H4 (cell line): ENCODE data around the gene SHISAL2A. TPM values are rescaled to one million over a fixed set of nuclear protein-coding genes. Genes with fewer than 3 reads are reported as not detected.

Experiments used
- DNase-seq: peaks from one replicate; pipeline ENCODE4 v3.0.0-alpha.2; 2015; ENCODE audit warnings: low spot score
- total RNA-seq: library from RNA; depleted of rRNA; stranded (reverse); fragments of >200 nt; shearing (Covaris generic); gene quantifications from 2 replicates; pipeline ENCODE4 v1.2.3, GENCODE V29; 2014

The SHISAL2A gene
- total RNA-seq, 1 experiment from 2014 or later: not detected

DNA sequence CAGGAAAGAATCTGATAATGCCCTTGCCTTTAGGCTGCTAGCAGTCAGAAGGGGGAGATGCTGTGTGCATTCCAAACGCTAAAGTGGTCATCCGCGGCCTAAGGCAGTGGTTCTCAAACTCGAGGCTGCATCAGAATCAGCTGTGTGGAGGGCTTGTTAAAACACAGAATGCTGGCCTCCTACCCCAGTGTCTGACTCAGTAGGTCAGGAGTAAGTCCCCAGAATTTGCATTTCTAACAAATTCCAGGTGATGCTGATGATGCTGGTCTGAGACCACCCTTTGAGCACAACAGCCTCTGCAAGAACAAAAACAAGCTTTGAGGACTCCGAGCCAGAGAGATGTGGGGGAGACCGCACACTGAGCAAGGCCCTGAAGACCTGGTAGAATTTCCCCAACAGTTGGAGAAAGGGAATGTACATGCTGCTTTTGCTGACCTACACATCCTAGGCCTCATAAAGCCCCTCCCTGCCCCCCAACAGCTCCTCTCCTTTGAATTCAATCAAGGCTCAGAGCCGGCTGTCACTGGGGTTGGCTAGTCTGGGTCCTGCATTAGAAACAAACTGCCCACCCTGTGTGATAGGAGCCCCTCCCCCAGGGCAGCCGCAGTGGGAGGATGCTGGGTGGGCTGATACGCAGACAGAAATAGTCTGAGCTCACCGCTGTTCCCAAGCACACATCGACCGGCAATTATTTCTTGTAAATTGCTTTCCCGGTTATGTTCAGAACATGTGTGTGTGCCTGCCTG, 27.1 kb downstream of the SHISAL2A start:
- no peak for DNase-seq

DNA sequence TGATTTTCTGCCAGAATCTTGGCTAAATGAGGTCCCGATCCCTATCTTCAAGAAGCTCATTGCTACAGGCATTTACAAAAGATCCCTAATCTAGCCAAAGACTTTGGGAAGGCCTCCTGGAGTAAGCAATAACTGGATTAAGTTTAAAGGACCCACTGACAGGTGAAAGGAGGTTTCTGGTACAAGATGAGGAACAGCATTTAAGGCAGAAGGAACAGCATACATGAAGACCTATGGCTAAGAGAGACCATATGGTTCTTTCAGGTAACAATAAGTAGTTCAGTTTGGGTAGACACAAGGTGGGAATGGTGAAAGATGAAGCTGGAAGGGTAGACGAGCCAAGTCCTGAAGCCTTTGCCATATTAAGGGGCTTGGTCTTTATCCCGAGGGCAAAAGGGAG, 27.8 kb downstream of the SHISAL2A start:
- DNase-seq: no peak

DNA sequence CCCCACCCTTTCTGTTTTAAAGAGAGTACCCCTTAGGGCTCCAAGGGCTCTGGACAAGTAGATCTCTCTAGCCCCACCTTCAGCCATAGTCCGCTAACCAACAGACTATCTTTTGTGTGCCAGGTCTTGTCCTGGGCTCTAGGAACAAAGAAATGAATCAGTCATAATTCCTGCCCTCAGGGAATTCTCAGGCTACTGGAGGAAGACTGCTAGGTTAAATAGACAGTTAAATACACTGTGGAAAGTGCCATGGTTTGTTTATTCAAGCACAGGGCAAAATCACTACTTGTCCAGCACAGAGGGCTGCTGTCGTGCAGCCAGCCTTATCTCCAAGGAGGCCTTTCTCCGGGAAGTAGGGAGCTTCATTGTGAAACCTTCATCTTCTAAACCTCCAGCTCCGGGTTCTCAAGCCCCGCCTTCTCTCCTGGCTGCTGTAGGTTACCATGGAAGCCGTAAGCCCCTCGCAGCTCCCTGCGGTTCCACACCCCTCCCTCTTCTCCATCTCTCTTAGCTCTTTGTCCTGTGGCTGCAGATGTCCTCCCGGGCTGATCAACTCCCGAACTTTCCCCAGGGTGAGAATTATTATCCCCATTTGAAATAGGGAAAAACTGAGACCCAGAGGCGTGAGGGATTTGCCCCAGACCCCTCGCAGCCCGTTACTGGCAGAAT, 29.8 kb downstream of the SHISAL2A start:
- peak; percentile 94 for DNase-seq

DNA sequence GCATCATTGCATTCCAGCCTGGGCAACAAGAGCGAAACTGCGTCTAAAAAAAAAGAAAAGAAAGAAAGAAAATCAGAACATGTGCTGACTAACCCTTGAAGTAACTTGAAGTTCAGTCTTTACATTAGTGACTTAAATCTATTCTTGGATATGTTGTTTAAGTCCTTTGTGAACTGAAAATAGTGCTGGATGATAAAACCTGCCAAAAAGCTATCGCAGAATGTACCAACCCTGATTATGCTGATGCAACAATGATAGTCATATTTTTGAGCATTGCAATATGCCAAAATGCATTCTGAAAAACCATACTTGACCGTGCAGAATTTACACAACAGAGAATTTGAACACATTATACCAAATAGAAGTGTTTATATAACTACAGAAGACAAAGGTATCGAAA, 30.7 kb downstream of the SHISAL2A start:
- no peak for DNase-seq

DNA sequence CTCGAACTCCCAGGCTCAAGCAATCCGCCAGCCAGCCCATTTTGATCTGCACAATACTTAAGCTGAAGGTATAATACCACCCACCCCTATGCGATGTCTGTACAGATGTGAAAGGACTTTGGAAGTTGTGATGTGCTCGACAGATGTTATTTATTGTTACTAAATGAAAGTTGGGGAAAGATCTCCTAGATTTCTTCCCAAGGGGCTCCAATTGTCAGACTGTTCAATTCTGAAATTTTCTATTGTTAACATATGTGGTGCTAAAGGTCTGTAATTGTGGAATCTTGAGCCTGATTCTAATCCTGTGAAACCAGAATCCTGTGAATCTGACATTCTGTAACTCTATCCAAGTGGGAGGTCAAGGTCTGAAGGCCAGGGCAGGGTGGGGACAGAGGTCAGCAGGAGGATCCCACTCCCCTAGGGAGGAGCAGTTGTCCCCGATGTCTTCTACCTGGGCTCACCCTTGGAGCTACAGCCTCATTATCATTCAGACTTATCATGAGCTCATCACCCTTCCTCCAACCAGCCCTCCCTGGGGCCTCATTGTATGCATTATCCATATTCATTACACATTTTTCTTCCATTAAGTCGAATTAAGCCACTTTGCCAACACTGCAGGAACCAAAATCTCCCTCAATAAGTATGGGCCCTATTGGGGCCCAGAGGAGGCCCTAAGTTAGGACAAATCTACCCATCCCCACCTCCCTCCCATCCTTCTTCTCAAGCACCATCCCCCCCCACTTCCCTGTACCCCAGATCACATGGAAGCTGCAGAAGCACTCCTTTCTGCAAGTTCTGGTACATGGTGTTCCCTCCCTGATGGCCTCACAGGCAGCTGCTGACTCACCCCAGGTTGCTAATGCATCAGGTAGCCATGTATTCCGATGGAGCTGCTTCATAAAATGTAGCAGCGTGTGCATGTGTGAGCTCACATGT, 32.3 kb downstream of the SHISAL2A start:
- no peak for DNase-seq

DNA sequence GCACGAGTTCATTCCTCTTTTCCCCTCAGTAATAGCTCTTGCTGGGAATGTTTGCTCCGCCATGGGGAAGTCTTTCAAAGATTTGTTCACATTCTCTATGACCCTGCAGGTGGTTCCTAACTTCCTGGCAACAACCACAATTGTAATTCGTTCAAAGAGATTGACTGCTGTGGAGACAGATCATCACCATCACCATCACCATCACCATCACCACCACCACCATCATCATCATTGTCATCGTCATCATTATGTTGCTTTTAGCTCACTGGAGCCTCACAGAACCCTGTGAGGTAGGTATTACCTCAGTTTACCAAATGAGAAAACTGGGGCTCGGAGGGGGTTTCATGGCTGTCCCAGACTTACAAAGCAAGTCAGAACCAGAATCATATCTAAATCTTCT, 34.3 kb downstream of the SHISAL2A start:
- DNase-seq: no peak

DNA sequence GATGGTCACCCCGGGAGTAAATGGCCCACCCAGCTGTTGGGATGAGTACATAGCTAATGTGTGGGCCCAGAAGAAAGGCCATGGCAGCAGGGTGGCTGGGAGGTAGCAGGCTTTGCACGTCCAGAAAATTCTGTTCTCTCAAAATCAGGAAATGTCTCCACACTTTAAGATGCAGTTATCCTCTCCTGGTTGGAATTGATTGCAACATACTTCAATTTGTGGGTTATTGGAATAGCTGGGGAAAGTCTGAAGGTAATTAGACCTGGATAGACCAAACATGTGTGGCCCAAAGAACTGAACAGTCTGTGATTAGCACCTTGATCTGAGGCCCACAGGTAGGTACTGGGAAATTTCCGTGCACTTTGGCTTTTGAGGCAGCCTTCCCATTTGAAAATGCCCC, 35.0 kb downstream of the SHISAL2A start:
- no peak for DNase-seq

DNA sequence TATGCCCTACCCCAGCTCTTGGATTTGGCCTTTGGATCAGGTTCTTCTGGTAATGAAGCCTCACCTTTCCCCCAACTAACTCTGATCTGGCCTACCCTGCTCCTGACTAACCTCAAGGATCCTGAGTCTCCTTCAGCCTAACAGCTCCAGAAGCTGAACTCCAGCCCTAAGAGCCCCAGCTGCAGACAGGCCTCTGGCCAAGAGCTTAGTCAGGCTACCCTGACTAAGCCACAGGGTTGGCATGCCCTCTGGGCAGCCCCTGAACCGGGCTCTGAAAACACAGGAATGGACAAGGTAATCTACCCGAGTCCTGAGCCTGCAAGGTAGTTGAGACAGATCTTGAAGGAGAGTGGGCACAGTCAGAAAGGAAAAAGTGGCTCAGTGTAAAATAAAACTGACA, 35.7 kb downstream of the SHISAL2A start:
- DNase-seq: no peak

DNA sequence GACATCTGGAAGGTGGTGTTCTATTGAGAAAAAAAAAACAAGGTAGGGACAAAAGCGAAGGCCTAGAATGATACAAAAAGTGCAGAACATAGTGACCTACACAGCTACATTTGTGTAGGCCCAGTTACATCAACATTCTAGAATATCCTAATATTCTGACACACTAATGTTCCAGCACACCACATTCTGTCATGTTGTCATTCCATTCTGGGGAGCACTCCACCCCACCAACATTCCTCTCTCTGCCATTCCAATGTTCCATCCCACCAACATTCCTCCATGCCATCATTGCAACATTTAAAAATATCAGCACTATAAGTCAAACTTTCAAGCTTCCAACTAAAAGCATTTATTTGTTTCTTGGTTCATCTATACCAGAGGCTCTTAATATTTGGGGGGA, 36.7 kb downstream of the SHISAL2A start:
- DNase-seq: no peak

DNA sequence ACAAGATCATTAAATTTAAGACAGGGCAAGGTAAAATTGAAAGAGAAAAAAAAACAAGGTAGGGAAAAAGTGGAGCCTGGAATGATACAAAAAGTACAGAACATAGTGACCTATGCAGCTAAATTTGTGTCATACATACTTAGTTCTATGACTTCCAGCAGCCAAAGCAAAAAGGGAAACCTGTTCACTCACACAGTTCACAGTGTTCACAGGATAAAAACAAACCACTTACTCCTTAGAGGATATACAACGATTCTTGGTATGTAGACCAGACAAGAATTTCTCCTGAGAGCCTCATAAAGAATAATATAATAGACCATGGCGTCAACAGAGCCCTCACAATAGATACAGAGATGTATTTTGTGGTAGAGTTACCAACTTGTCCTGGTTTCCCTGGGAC, 37.6 kb downstream of the SHISAL2A start:
- DNase-seq: no peak

DNA sequence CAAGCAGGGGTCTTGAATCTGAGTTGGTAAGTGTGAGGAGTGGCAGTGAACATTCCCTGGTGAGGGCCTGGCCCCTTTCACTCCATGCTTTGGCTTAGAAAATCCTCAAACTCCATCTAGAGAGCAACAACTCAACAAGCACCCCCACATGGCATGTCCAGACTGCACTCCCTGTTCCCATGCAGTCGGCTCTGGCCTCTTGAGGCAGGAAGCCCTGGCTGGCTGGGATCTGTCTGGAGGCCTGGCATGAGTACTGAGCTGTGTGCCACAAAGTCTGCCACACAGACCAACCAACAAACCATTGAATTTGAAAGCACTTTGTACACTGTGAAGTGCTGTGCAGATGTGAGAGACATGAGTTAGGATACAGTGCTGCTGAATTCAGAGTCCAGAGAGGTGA, 40.0 kb downstream of the SHISAL2A start:
- DNase-seq: no peak

DNA sequence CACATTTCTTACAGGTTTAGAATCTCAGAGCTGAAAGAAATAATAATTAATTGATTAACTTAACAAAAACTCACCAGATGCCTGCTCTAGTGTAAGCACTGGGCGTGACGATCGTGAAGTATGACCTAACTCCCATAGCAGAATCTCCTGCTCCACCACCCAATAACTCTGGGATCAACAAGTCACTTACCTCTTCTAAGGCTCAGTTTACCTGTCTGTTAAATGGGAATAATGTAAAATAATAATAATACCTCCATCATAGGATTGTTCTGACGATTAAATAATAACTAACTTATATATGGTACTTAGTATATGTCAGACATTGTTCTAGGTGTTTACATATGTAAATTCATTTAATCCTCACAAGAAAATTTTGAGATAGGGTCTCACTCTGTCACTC, 40.5 kb downstream of the SHISAL2A start:
- no peak for DNase-seq

DNA sequence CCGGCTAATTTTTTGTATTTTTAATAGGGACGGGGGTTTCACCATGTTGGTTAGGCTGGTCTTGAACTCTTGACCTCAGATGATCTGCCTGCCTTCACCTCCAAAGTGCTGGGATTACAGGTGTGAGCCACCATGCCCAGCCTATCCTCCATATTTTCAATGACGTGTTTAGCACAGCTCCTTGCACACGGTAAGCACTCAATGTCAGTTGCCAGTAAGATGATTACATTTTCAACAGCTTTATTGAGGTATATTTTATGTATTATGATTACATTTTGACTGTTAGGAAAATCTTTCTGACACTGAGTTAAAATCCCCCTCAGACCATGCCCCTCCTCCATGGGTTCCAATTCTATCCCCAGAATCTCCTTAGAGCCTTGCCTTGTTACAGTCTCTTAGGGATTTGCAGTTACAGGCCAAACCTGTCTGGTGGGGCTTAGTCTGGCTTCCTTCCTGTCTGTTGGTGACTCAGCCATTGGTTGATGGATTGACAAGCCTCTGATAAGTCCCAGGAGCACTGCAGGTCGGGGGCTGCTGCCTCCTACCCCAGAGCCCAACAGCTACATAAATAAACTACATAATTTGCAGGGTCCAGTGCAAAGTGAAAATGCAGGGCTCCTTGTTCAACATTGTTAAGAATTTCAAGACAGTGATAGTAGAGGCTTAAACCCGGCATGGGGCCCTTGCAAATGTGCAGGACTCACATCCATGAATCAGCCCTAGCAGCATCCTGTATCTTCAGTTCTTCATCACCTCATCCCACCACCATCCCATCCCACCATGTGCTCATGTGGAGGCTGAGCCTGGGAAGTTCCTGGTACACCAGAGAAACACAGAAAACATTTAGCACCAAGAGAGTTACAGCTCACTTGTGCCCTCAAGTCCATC, 41.8 kb downstream of the SHISAL2A start:
- no peak for DNase-seq

DNA sequence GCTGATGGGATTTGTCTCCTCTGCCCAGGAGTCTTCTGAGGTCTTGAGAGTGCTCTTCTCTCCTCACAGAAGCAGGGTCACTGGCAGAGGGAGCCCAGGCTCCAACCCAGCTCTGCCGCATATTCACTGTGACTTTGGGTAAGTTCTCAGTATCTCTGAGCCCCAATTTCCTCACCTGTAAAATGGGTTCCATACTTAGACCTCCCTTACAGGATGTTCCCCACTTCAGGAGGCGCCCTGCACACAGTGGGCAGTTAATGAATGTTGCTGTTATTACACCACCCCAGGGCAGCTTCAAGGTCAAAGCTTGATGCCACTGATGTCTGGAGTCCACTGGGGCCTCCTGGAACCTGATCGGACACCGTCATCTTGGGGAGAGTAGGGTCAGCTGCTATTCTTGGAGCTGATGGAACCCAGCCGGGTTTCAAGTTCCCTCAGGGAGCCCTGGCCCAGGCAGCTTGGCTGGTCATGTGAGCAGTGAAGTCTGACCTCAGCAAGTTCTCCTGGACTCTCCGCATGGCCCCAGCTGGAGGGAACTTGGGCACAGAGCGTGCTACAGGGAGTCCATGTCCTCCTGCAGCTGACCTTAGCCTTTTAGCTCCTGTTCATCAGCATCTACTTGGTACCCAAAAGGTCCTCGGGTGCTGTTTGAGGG, 43.4 kb downstream of the SHISAL2A start:
- DNase-seq: no peak

DNA sequence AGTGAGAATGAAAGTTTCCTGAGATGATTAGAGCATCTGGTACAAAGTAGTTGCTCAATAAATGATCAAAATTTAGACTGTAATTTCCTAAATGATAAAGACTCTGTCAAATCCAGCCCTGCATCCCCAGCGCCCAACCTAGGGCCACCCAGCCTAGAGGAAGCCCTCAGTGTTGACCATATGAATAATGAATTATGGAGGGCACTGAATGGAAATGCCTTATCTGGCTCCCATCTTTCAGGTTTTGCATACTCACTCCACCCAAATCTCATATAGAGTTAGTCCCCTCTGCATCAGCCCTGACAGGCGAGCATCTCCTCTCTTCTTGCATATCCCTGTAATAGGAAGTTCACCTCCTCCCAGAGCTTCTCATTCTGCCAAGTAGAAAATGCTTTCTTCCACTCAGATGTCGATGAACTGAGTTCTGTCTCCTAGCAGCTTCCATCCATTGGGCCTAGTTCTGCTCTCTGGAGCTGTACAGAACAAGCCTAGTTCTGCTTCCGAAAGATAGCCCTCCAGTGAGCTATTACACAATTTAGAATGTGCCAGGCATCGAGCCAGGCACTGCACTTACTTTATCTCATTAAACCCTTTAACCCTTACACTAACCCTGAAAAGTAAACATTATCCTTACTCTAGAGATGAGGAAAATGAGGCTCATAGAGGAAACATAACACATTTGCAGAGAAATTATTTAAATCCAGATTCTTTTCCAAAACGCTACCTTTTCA, 44.3 kb downstream of the SHISAL2A start:
- no peak for DNase-seq

DNA sequence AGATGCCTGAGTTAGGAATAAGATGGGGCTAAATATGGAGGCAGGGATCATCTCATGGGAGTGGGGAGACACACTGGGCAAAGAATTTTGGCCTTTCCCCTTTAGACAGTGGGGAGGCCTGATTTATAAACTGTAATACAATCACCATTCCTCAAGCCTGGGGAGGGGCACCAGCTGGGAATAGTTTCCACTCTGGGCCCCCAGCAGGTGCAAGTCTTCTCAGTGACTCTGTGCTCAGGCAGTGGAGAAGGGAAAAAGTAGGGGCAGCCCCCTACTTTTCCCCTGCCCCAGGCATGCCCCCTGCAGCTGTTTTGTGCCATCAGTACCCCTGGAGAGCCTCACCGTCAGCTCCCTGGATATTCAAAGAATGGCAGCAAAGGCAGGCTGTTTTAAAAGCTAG, 46.1 kb downstream of the SHISAL2A start:
- DNase-seq: no peak

DNA sequence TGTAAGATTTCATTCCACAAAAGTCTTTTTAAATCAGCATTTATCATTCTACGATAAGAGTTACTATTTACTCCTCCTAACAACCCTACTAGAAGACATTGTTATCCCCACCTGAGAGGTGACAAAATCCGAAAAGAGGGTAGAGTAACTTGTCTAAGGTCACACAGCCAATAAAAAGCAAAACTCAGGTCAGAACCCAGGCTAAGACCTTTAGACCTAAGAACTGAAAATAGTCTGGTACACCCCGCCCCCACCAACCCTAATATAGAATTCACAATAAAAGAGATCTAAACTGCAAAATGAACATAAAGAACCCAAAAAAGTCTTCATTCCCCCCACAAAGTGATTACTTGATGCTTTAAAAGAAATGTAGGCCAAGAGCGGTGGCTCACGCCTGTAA, 46.5 kb downstream of the SHISAL2A start:
- no peak for DNase-seq

DNA sequence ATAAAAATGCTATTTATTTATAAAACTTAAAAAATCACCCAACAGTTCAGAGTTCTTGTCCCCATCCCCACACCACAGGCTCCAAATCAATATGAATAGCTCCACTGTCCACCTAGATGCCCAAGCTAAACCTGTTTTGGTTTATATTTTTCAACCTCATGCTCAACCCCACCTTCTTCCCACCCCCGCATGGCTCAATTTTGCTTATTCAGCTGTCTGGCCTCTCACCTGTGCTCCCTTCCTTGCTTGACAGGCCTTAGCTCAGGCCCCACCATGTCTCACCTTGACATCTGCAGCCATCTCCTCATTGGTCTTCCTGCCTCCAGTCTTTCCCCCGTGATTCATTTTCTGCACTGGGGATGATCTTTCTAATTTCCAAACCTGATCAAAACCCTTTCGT, 47.4 kb downstream of the SHISAL2A start:
- DNase-seq: no peak

DNA sequence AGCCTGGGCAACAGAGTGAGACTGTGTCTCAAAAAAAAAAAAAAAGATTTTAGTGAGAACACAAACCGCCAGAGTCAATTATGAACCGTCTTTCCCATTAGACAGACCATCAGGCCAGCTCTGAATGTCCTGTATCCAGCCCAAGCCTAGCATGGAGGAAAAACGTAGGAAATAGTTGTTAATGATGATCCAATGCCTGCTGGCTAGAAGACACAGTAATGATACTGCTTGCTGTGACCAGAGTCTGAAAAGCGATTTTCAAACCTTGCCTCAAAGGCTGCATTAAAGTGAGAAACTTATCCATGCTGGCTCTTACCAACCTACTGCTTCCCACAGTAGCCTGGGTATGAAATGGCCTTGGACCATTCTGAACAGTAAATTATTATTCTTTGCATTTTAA, 48.2 kb downstream of the SHISAL2A start:
- DNase-seq: no peak

DNA sequence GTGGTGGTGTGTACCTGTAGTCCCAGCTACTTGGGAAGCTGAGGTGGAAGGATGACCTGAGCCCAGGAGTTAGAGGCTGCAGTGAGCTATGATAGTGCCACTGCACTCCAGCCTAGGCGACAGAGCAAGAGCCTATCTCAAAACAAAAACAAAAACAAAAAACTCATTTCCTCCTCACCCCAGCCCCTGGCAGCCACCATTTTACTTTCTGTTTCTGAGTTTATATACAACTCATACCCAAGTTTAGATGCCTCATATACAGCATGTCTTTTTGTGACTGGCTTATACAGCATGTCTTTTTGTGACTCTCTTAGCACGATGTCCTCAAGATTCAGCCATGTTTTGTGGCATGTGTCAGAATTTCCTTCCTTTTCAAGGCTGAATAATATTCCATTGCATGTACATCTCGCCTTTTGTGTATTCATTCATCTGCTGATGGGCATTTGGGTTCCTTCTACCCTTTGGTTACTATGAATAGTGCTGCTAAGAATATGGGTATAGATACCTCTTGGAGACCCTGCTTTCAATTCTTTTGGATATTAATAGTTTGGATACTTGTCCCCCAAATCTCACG, 50.5 kb downstream of the SHISAL2A start:
- no peak for DNase-seq
